Neural cell (in vitro differentiated cells): Measurements from ENCODE around the gene LRRC36.

Experiments used
- EP300 ChIP-seq: fragments of 450-650 bp; conservative IDR thresholded peaks from 2 replicates; pipeline ENCODE4 v1.6.1; 2014; ENCODE audit warnings: antibody characterized with exemption, mild to moderate bottlenecking, moderate library complexity; ENCODE audit not compliant: poor library complexity, severe bottlenecking
- EZH2 ChIP-seq: fragments of 200-600, 300-800 bp; shearing (Covaris generic), sonication (generic); IDR thresholded peaks from 2 replicates; pipeline ENCODE4 v1.6.1; 2014; ENCODE audit warnings: antibody characterized with exemption, low read length, borderline replicate concordance, mild to moderate bottlenecking; ENCODE audit not compliant: insufficient read depth, poor library complexity, severe bottlenecking
- POLR2AphosphoS5 ChIP-seq: IDR thresholded peaks from 2 replicates; pipeline ENCODE4 v1.6.1; 2012
- RAD21 ChIP-seq: fragments of 450-650 bp; conservative IDR thresholded peaks from 2 replicates; pipeline ENCODE4 v1.6.1; 2014; ENCODE audit warnings: antibody characterized with exemption, mild to moderate bottlenecking, moderate library complexity
- SMC3 ChIP-seq: fragments of 450-650 bp; conservative IDR thresholded peaks from 2 replicates; pipeline ENCODE4 v1.6.1; 2014; ENCODE audit warnings: antibody characterized with exemption, mild to moderate bottlenecking, moderate library complexity; ENCODE audit not compliant: poor library complexity
- TAF1 ChIP-seq: IDR thresholded peaks from 2 replicates; pipeline ENCODE4 v1.6.1; 2012; ENCODE audit warnings: low read depth
- TF ChIP-seq, protein P1 (sequence below): fragments of 450-650 bp; IDR thresholded peaks from 2 replicates; pipeline ENCODE4 v1.5.1; 2014; ENCODE audit warnings: antibody characterized with exemption, mild to moderate bottlenecking, moderate library complexity; ENCODE audit not compliant: poor library complexity, severe bottlenecking

DNA sequence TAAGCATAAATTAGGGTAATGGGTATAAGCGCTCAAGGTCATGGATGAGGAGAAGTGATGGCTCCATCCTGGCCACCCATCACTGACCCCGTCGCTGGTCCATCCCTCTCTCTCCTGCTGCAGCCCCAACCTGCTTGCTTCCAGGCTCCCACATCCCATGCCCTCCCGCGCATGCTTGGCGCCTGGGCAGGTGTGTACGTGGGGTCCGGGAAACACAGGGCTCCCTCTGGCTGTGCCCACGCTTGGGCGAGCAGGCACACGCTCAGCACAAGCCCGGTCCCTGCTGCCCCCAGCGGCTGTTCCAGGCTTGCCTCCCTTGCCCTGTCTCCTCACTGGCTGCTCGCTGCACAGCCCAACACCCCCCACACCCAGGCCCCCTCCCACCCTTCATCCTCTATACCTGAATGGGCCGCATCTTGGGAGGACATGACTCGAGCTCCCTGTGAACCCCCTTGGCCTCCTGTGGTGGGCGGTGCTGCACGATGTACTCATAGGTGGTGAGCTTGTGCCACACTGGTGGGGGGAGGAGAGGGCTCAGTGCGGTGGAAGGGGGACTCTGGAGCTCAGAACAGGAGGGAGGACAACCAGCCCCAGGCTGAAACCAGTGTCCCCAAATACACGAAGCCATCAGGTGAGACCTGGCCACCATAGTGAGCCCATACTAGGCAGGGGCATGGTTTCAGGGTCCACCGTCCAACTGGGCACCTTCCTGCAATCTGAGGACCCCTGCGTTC is 71.4 kb downstream of the LRRC36 start:
- TF ChIP-seq POLR2AphosphoS5 (no peak), EP300 (no peak), SMC3 (no peak), EZH2 (no peak), TAF1 (no peak), RAD21 (no peak)
- TF ChIP-seq, protein P1, sequence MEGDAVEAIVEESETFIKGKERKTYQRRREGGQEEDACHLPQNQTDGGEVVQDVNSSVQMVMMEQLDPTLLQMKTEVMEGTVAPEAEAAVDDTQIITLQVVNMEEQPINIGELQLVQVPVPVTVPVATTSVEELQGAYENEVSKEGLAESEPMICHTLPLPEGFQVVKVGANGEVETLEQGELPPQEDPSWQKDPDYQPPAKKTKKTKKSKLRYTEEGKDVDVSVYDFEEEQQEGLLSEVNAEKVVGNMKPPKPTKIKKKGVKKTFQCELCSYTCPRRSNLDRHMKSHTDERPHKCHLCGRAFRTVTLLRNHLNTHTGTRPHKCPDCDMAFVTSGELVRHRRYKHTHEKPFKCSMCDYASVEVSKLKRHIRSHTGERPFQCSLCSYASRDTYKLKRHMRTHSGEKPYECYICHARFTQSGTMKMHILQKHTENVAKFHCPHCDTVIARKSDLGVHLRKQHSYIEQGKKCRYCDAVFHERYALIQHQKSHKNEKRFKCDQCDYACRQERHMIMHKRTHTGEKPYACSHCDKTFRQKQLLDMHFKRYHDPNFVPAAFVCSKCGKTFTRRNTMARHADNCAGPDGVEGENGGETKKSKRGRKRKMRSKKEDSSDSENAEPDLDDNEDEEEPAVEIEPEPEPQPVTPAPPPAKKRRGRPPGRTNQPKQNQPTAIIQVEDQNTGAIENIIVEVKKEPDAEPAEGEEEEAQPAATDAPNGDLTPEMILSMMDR = no peak
